Central memory CD8-positive, alpha-beta T cell (primary cell): ENCODE data around the gene ERBB4.
"Not testable (repeated sequence)": the region's sequence is repeated elsewhere in the genome, so short reads cannot be mapped to it uniquely, and the experiment has no call there.

Experiments
- ATAC-seq: fragments of 150-1000 bp; cut with Tn5 transposase; replicated peaks from 2 replicates; pipeline ENCODE4 v1.10.0; 2022; ENCODE audit warnings: mild to moderate bottlenecking, moderate FRiP score, moderate number of reproducible peaks; ENCODE audit not compliant: poor library complexity, severe bottlenecking; ENCODE audit errors: extremely low read depth
- DNase-seq, 2 donors: peaks; one replicate each; pipeline ENCODE4 v3.0.0; 2021; ENCODE audit warnings: low spot score in 2 of 2
- H3K27ac Mint-ChIP-seq: one replicate; pipeline ENCODE4 v1.8.0; 2022; ENCODE audit warnings: low read depth, mild to moderate bottlenecking, moderate library complexity, mixed read lengths
- H3K27me3 Mint-ChIP-seq: one replicate; pipeline ENCODE4 v1.8.0; 2022; ENCODE audit warnings: mixed read lengths
- H3K36me3 Mint-ChIP-seq: one replicate; pipeline ENCODE4 v1.8.0; 2022; ENCODE audit warnings: mild to moderate bottlenecking, moderate library complexity, mixed read lengths; ENCODE audit not compliant: insufficient read depth
- H3K4me1 Mint-ChIP-seq: one replicate; pipeline ENCODE4 v1.8.0; 2022; ENCODE audit warnings: mixed read lengths
- H3K4me3 Mint-ChIP-seq: one replicate; pipeline ENCODE4 v1.8.0; 2022; ENCODE audit warnings: mild to moderate bottlenecking, moderate library complexity, mixed read lengths
- H3K9me3 Mint-ChIP-seq: one replicate; pipeline ENCODE4 v1.8.0; 2022; ENCODE audit warnings: mixed read lengths

Gene ERBB4

GRCh38 chr2:212030709-212031108 lies 507.9 kb downstream of the ERBB4 start:
- ATAC-seq, result no peak
- H3K27ac Mint-ChIP-seq, result no peak overlapping the region

GRCh38 chr2:212028798-212029394 lies 509.7 kb downstream of the ERBB4 start:
- H3K27ac Mint-ChIP-seq, result no peak overlapping the region
- no peaks in the 10 kb centered on the region for H3K4me1 Mint-ChIP-seq
- H3K27me3 Mint-ChIP-seq, result no peaks in the 10 kb centered on the region
- H3K9me3 Mint-ChIP-seq, result peaks cover 20% of the 10 kb centered on the region
- no peak for DNase-seq
- H3K36me3 Mint-ChIP-seq, result no peaks in the 10 kb centered on the region
- ATAC-seq, result no peak
- no peak overlapping the region for H3K4me3 Mint-ChIP-seq

More at GRCh38 chr2:212030709-212031108, 507.9 kb downstream of the ERBB4 start:
- DNase-seq, result no peak
- Mint-ChIP-seq H3K9me3 (peaks cover 20% of the 10 kb centered on the region), H3K36me3 (peaks cover 2% of the 10 kb centered on the region), H3K27me3 (no peaks in the 10 kb centered on the region), H3K4me3 (no peak overlapping the region), H3K4me1 (no peaks in the 10 kb centered on the region)

DNA sequence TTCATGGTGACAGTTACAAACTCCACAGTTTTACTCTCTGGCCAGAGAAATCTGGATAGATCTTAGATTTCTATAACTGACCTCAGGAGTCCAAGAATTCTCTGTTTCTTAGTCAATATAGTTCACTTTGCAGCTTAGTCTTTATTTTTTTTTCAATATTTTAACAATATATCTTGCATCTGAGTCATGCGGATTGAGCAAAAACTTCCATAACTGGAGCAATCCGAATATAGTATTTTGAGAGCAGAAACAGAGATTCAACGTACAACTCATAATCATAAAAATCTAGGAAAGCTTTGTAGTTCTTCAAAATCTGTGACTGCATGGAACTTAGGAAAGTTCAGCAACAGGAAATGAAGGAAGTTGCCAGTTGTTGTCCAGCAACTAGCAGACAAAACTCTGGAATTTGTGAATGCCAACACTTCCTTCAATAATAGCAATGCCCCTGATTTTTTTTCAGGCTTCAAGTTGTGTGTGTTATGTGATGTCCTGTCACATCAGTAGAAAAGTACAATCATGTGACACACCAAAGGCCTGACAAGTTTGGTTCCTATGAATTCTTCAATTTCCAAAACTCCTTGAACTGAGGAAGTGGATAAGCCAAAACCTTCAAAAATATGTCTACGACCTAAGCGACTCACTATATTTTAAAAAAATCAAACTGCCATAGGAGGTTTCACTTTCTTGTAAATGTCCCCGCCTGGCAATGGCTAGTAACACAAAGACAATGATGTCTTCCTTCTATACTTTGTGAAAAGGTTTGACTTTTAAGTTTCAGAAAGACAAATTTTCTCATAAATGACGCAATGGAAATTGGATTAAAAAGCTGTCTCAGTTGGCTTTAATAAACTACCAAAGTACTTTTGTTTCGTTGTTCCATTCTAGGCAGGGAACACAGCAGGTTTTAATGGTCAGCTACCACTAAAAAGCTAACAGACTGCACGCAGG lies 510.6 kb downstream of the ERBB4 start:
- Mint-ChIP-seq H3K27ac (no peak overlapping the region), H3K36me3 (no peaks in the 10 kb centered on the region), H3K4me3 (no peak overlapping the region), H3K27me3 (no peaks in the 10 kb centered on the region), H3K9me3 (peaks cover 22% of the 10 kb centered on the region), H3K4me1 (no peaks in the 10 kb centered on the region)
- ATAC-seq (no peak), DNase-seq (no peak)

- no peak overlapping the region for H3K27ac Mint-ChIP-seq
- DNase-seq (no peak), ATAC-seq (no peak)
- H3K9me3 Mint-ChIP-seq, result peaks cover 15% of the 10 kb centered on the region
- H3K27me3 Mint-ChIP-seq, result no peaks in the 10 kb centered on the region
- H3K36me3 Mint-ChIP-seq, result no peaks in the 10 kb centered on the region
- no peaks in the 10 kb centered on the region for H3K4me1 Mint-ChIP-seq
- no peak overlapping the region for H3K4me3 Mint-ChIP-seq
Observed at GRCh38 chr2:212024040-212024439, 514.6 kb downstream of the ERBB4 start.

DNA sequence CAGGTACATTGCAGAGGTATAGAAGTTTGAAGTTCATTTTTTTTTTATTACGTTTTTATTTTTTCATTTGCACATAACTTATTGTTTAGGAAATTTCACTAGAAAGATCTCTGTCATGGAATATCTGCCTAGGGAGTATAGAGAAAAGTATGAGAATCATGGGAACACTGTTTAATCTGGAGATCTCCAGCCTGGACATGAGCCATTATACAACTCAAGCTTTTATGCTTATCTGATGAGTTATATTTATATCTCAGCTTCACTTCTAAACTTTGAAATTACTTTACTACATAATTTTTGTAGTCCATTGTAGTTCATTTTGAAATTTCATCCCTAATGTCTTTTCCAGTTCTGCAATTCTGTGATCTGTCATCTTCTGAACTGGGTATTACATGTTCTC lies 515.6 kb downstream of the ERBB4 start:
- DNase-seq (no peak), ATAC-seq (no peak)
- peaks cover 9% of the 10 kb centered on the region for H3K9me3 Mint-ChIP-seq
- H3K4me3 Mint-ChIP-seq, result no peak overlapping the region
- H3K27me3 Mint-ChIP-seq, result no peaks in the 10 kb centered on the region
- H3K4me1 Mint-ChIP-seq, result no peaks in the 10 kb centered on the region
- H3K36me3 Mint-ChIP-seq, result no peaks in the 10 kb centered on the region
- H3K27ac Mint-ChIP-seq, result no peak overlapping the region

DNA sequence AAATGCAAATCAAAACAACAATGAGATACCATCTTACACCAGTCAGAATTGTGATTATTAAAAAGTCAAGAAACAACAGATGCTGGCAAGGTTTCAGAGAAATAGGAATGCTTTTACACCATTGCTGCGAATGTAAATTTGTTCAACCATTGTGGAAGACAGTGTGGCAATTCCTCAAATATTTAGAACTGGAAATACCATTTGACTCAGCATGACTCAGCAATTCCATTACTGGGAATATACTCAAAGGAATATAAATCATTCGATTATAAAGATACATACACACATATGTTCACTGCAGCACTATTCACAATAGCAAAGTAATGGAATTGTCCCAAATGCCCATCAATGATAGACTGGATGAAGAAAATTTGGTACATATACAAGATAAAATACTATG lies 516.7 kb downstream of the ERBB4 start:
- H3K9me3 Mint-ChIP-seq, result peaks cover 9% of the 10 kb centered on the region
- ATAC-seq (no peak), DNase-seq (no peak)
- no peaks in the 10 kb centered on the region for H3K36me3 Mint-ChIP-seq
- no peaks in the 10 kb centered on the region for H3K27me3 Mint-ChIP-seq
- H3K27ac Mint-ChIP-seq, result no peak overlapping the region
- H3K4me3 Mint-ChIP-seq, result no peak overlapping the region
- no peaks in the 10 kb centered on the region for H3K4me1 Mint-ChIP-seq

- no peaks in the 10 kb centered on the region for H3K27me3 Mint-ChIP-seq
- ATAC-seq, result no peak
- no peak overlapping the region for H3K4me3 Mint-ChIP-seq
- H3K27ac Mint-ChIP-seq, result no peak overlapping the region
- H3K4me1 Mint-ChIP-seq, result no peaks in the 10 kb centered on the region
- H3K36me3 Mint-ChIP-seq, result no peaks in the 10 kb centered on the region
- no peak for DNase-seq
- peaks cover 8% of the 10 kb centered on the region for H3K9me3 Mint-ChIP-seq
Observed at GRCh38 chr2:212015588-212015987, 523.0 kb downstream of the ERBB4 start.

DNA sequence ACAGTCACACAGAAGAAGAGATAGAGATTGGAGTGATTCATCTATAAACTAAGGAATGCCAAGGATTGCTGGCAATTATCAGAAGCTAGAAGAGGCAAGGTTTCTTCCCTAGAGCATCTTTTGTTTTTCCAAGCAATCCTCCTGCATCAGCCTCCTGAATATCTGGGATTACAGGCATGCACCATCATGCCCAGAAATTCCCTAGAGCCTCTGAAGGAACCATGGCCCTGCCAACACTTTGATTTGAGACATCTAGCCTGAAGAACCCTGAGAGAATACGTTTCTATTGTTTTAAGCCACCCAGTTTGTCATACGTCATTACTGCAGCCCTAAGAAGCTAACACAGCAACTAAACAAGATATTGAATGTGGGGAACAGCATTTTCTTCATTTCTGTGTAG lies 525.0 kb downstream of the ERBB4 start:
- Mint-ChIP-seq H3K36me3 (no peaks in the 10 kb centered on the region), H3K27me3 (no peaks in the 10 kb centered on the region), H3K27ac (no peak overlapping the region), H3K9me3 (peaks cover 8% of the 10 kb centered on the region), H3K4me1 (no peaks in the 10 kb centered on the region), H3K4me3 (no peak overlapping the region)
- DNase-seq, result no peak
- no peak for ATAC-seq

DNA sequence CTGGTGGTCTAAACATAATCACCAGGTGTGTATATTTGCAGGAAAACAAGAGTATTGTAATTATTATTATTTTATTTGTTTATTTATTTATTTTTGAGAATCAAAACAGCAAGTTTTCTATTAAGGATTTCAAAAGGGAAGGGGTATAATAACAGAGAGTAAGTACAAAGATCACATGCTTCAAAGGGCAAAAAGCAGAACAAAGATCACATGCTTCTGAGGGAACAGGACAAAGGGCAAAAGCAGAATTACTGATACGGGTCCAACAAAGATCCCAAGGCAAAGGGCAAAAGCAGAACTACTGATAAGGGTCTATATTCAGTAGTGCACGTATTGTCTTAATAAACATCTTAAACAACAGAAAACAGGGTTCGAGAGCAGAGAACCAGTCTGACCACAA lies 528.3 kb downstream of the ERBB4 start:
- H3K27me3 Mint-ChIP-seq, H3K36me3 Mint-ChIP-seq, H3K4me1 Mint-ChIP-seq, ATAC-seq, DNase-seq, H3K4me3 Mint-ChIP-seq, H3K27ac Mint-ChIP-seq, H3K9me3 Mint-ChIP-seq: not testable (repeated sequence)

- no peak overlapping the region for H3K27ac Mint-ChIP-seq
- no peaks in the 10 kb centered on the region for H3K4me1 Mint-ChIP-seq
- no peaks in the 10 kb centered on the region for H3K9me3 Mint-ChIP-seq
- no peaks in the 10 kb centered on the region for H3K36me3 Mint-ChIP-seq
- no peak for DNase-seq
- no peak for ATAC-seq
- H3K27me3 Mint-ChIP-seq, result no peaks in the 10 kb centered on the region
- no peak overlapping the region for H3K4me3 Mint-ChIP-seq
Observed at GRCh38 chr2:212007972-212008371, 530.6 kb downstream of the ERBB4 start.

DNA sequence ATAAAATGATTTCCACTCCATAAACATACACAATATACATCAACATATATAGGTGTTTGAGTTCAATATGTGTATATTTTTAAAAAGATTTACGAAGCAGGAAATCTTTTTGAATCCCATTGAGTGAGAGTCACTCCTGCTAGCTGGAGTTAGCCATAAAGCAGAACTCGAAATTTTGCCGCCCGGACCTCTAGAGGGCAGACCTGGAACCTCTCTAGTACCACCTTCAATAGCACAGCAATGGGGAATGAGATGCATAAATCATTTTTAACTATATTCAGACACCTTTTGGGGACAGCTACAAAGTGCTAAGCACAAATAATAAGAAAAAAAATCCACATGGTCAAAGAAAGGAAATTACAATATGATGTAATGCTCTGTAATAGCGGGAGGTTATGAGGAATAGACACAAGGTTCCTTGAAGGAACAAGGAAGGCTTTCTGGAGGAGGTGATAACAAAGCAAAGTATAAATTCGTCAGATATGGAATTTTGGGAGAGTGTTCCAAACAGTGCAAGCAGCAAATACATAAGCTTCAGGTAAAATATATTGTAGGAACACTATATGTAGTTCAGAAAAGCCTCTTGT lies 533.4 kb downstream of the ERBB4 start:
- Mint-ChIP-seq H3K4me1 (no peaks in the 10 kb centered on the region), H3K36me3 (peaks cover 2% of the 10 kb centered on the region), H3K9me3 (no peaks in the 10 kb centered on the region), H3K27ac (no peak overlapping the region), H3K4me3 (no peak overlapping the region), H3K27me3 (no peaks in the 10 kb centered on the region)
- ATAC-seq, result no peak
- DNase-seq, result no peak

DNA sequence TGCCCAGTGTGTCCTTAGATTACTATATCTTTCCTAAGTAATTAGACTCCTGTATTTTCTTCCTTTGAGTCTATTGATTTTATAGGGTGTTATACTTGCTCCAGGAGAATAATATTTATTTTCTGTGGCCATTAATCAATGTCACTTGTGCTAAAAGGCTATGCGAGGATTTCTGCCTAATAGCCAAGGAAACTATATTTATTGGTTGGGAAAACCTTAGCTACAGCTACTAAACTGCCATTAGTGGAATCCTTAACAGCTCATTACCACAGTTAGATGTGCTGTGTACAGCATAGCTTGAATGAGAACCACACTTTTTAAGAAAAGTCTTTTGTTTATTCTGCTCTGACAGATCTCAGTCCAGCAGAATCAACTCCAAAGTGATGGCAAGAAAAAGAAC lies 537.3 kb downstream of the ERBB4 start:
- no peaks in the 10 kb centered on the region for H3K4me1 Mint-ChIP-seq

GRCh38 chr2:211996857-211997256 lies 541.7 kb downstream of the ERBB4 start:
- Mint-ChIP-seq H3K9me3 (peaks cover 11% of the 10 kb centered on the region), H3K27me3 (no peaks in the 10 kb centered on the region), H3K27ac (no peak overlapping the region), H3K36me3 (peaks cover 1% of the 10 kb centered on the region), H3K4me3 (no peak overlapping the region), H3K4me1 (no peaks in the 10 kb centered on the region)
- no peak for ATAC-seq
- DNase-seq, result no peak

More for the DNA sequence above, 537.3 kb downstream of the ERBB4 start:
- DNase-seq (no peak), ATAC-seq (no peak)
- H3K27ac Mint-ChIP-seq, result no peak overlapping the region
- no peak overlapping the region for H3K4me3 Mint-ChIP-seq
- peaks cover 4% of the 10 kb centered on the region for H3K36me3 Mint-ChIP-seq
- H3K27me3 Mint-ChIP-seq, result no peaks in the 10 kb centered on the region
- no peaks in the 10 kb centered on the region for H3K9me3 Mint-ChIP-seq
